ENCODE measurements around the gene ARHGDIA.
A peak's percentile ranks its signal among the peaks of the same experiment; 100 is the strongest.
"Not testable (repeated sequence)": the region's sequence is repeated elsewhere in the genome, so short reads cannot be mapped to it uniquely, and the experiment has no call there.

The ARHGDIA gene

DNA sequence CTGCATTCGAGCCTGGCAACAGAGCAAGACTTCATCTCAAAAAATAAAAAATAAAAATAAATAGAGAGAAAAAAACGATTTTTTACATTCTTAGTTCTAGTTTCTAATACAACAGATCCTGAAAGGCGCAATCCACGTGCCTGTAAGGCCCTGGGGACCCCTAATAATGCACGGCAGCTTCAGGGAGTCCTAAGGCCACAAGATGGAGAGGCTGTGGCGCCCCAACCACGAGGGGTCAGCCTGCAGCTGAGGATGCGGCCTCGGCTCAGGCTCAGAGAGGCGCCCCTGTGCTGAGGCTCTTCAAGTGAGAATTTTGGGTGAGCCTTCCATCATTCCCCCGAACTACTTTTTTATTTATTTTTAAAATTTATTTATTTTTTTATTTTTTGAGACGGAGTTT, 21.7 kb downstream of the ARHGDIA start:
- no peak overlapping the region for H3K27ac ChIP-seq
- no peak overlapping the region for H3K4me3 ChIP-seq

DNA sequence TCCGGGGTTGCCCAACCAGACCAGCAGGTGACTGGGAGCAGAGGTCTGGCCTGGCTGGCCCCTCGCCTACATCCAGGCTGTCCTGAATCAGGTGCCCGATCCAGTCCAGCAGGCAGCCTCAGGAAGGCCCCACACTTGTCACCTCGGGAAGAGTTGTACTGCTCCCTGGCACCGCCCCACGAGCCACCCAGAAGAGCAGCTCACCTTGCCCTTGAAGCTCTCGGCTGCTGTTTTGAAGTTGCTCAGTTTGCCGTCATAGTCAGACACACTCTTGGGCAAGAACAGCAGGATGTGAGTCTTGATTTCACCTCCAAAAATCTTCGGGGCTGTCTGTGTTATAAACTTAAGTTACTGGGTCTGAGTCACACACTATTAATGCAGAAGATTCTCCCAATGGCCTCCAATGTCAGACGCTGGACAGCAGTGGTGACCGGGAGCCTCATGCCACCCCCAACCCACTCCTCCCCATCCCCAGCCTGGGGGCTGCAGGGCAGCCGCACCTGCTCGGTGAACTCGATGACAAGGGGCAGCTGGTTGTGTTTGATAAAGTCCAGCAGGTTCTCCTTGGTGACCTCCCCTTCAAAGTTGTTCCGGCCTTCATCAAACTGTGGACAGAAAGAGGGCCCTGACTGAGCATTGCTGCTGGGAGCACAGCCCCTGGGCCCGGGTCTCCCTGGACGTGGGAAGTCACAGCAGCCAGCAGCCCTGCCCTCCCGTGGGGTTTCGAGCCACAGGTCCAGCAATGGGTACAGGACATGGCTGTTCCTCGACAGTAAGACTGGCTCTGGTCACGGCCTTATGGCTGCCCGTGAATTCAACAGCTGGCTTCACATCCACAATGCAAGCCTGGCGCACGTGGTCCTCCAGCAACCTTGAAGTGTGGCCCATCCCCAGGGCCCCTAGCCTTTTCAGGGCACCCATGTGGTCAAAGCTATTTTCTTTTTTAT, 24.1 kb downstream of the ARHGDIA start:
- Histone ChIP-seq H3K27ac (no peak overlapping the region), H3K4me3 (no peak overlapping the region)

DNA sequence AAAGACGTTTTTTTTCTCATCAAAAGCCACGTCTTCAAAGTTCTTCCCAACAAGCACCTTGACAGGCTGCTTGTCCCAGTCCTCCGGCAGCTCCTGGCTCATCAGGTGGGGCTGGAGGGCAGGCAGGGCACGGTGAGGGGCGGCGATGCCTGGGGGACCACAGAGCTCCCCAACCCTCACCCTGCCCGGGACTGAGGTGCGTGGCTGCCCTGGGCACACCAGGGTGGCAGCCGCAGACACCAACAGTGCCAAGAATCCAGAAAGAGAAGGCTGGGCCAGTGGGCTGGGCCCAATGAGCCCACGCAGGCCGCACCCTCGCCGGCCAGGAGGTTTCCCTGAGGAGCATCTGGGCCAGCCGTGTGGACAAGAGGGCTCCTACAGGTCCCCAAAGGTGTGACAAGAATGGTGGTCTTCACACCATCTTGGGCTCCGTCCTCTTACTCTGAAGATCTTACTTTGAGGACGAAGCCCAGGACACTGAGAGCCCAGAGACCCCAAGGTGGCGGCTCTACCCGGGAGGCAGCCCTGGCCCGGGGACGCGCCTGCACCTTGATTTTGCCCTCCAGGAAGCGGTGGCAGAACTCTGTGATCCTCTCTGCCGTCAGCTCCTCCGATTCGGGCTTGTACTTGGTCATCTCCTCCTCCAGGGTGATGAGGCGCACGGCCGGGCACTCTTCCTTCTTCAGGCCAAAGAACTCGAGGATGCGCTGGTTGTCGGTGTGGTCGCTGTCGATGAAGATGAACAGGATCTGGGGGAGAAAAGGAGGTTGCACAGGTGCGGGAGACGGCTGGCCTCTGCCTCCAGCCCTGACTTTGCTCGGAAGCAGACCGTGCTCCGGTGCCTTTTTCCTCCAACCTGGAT, 25.0 kb downstream of the ARHGDIA start:
- no peak overlapping the region for H3K4me3 ChIP-seq
- no peak overlapping the region for H3K27ac ChIP-seq

DNA sequence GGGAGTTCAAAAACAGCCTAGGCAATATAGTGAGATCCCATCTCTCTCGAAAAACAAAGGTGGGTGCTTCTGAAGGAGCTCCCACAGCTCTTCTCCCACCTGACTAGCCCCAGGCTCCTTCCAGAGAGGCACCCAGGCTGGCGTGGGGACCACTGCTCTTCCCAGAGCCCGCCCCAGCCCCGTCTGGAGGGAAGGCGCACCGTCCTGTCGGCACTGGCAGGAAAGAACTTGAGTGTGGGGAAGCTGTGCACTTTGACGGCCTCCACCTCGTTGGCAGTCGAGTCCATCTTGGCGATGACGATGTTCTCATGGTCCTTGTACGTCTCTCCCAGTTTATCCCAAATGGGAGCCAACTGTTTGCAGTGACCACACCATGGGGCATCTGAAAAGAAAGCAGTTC, 25.8 kb downstream of the ARHGDIA start:
- no peak overlapping the region for H3K4me3 ChIP-seq
- H3K27ac ChIP-seq = peak overlapping the region in 1 of 21 experiments; percentile 5

DNA sequence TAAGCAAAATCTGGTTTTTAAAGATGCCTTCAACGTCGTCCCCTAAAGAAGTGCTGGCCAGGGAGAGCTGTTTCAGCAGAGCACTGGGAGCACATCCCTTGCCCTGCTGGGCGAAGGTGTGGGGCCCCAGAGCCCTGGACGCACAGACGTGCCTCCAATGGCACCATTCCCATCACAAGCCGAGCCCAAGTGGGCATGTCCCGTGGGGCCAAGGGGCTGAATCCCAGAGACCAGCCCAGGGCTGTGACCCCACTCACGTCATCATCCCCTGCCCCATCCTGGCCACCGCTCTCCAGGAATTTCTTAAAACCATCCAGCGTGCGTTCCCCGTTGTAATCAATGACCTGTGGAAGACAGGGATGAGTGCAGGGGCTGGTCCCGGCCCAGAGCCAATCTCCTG, 26.2 kb downstream of the ARHGDIA start:
- Histone ChIP-seq H3K27ac (peak overlapping the region in 1 of 21 experiments; percentile 11), H3K4me3 (no peak overlapping the region)

DNA sequence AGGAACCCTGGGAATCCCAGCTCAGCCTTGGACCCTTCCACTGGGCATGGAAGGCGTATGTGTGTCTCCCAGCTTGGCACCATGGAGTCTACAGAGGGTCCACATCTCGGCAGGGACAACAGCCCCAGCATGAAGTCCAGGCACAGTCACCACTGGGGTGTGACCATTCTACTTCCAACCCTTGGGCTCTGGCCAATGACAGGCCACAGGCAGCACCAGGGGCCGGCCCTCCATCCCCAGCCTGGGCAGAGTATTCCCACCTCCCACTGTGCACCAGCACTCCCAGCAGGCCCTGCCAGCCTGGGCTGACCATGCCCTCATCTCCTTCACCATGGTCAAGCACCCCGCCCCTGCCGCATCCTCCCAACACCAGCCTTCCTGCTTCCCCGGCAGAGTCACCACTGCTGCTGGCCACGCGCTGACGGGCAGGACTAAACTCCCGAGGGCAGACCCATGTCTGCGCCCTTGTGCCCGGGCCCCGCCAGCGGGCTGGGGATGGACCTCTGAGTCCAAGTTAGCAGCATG, 26.7 kb downstream of the ARHGDIA start:
- Histone ChIP-seq H3K27ac (peak overlapping the region in 1 of 21 experiments; percentile 11), H3K4me3 (no peak overlapping the region)

DNA sequence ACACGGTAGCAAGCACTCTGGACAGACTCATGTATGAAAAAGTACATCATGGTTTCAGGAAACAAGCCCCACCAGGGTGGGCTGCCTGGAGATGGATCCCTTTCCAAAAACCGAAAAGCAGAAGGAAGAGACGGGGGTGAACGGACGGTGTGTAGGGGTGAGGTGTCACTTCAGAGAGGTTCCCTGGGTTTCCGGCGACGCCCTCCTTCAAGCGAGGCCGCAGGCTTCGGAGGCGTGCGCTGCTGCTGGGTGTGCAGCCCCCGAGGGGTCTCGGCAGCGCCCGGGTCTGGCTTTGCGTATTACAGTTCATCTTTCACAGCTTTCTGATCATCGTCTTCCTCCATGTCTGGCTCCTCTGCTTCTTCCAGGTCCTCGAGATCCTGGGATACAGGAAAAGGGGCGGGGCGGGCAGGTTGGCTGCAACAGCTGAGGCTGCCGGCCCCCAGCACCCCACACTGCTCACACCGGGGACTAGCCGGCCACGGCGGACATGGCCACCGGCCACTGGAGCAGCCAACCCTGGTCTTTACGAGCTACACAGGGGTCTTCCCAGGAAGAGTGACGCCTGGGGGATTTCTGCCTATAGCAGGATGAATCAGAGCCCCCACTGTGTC, 27.3 kb downstream of the ARHGDIA start:
- peak overlapping the region in 1 of 21 experiments; percentile 82 for H3K27ac ChIP-seq
- H3K4me3 ChIP-seq = no peak overlapping the region

DNA sequence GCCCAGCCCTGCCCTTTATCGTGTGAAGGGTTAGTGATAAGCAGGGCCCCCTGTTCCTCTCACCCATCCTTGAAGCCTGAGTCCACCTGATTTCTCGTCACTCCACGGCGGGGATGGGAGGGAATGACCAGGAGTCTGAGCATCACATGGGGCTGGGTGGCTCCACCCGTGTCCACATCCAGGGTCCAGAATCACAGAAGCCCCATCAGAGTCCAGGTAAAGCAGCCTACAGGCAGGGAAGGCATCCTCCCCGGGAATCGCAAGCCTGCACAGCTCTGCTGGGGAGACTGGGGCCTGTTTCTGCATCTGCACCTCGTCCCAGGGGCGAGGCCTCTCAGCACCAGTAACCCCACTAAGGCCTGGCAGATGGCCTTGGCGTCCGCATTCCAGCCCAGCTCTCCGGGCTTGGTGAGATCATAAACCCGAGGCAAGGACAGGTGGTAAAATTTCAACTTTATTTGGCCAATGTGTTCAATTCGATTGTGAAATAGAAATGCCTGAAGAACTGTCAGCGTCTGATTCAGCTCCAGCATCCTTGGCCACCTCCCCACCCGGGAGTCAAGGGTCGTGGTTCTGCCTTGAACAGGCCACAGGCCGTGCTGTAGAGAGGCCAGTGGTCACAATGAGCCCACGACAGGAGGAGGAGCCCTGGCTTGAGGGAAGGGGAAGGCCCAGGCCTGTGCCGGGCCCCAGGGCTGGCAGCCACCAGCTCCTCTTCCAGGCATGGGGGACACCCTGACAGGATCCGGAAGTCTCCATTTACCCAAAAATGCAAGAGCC, 28.2 kb downstream of the ARHGDIA start:
- H3K4me3 ChIP-seq = no peak overlapping the region
- H3K27ac ChIP-seq = peak overlapping the region in 12 of 21 experiments; percentile 2 to 82 (median 66)

- H3K4me3 ChIP-seq = no peak overlapping the region
- H3K27ac ChIP-seq = peak overlapping the region in 17 of 21 experiments; percentile 16 to 88 (median 77)
These were observed 28.8 kb downstream of the ARHGDIA start for GRCh38 chr17:81842378-81842724.

- Histone ChIP-seq H3K27ac (peak overlapping the region in 20 of 21 experiments; percentile 37 to 88 (median 80)), H3K4me3 (peak overlapping the region in 1 of 7 experiments; percentile 7)
These were observed 29.3 kb downstream of the ARHGDIA start for GRCh38 chr17:81841866-81842265.

GRCh38 chr17:81840826-81841778, 30.0 kb downstream of the ARHGDIA start:
- H3K4me3 ChIP-seq = peak overlapping the region in 1 of 7 experiments; percentile 7
- peak overlapping the region in 20 of 21 experiments; percentile 37 to 88 (median 80) for H3K27ac ChIP-seq

GRCh38 chr17:81840059-81840458, 31.1 kb downstream of the ARHGDIA start:
- not testable (repeated sequence) for H3K4me3 ChIP-seq
- peak overlapping the region in 8 of 21 experiments; percentile 37 to 87 (median 82) for H3K27ac ChIP-seq

DNA sequence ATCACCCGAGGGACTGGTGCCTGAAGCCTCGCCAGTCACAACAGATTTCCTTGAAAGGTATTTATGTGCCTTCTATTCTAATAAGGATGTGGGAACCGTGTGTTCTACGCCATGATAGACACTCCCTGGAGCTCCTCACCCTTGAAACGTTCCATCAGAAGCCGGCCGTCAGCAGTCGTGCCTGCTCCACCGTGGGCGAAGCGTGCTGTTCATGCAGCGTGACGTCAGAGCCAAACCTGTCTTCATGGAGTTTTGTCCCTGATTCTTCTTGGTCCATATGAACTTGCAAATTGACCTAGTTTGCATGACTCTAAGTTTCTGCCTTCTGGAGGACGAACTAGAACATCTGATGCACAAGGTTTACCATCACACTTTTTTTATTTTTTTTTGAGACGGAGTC, 31.8 kb downstream of the ARHGDIA start:
- H3K27ac ChIP-seq = peak overlapping the region in 7 of 21 experiments; percentile 11 to 82 (median 43)
- no peak overlapping the region for H3K4me3 ChIP-seq

DNA sequence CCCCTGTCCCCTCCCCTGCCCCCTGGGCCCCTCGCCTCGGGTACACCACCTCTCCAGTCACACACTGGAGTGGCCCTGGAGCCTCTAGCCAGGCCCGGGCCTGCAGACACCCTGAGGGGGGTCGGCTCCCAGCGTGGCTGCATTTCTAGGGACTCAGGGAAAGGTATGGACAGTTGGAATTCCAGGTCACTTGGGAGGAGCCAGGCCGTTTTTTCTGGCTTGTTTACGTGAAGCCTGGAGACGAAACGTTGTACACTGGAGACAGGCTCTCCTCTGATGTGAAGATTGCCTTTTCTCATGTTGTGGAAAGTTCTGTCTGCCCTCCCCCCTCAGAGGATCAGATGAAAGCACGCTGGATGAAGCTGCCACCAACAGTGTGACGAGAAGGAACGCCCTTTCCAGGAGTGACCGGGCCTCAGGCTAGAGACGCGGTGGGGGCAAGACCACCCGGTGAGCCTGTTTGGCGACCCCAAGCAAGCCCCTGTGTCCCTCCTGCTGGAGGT, 32.3 kb downstream of the ARHGDIA start:
- H3K4me3 ChIP-seq = no peak overlapping the region
- peak overlapping the region in 7 of 21 experiments; percentile 11 to 82 (median 43) for H3K27ac ChIP-seq

DNA sequence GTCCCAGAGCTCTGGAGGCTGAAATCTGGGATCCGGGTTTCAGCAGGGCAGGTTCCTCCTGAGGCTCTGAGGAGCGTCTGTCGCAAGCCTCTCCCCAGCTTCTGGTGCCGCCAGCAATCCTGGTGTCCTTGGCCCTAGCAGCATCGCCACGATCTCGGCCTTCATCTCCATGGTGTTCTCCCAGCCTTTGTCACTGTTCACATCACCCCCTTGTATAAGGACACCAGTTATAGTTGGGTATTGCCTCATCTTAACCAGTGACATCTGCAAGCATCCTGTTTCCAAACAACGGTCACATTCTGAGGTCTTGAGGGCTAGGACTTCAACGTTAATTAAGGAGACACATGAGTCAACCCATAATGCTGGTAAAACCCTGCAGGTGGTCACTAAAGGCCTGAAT, 33.5 kb downstream of the ARHGDIA start:
- Histone ChIP-seq H3K27ac (no peak overlapping the region), H3K4me3 (no peak overlapping the region)

DNA sequence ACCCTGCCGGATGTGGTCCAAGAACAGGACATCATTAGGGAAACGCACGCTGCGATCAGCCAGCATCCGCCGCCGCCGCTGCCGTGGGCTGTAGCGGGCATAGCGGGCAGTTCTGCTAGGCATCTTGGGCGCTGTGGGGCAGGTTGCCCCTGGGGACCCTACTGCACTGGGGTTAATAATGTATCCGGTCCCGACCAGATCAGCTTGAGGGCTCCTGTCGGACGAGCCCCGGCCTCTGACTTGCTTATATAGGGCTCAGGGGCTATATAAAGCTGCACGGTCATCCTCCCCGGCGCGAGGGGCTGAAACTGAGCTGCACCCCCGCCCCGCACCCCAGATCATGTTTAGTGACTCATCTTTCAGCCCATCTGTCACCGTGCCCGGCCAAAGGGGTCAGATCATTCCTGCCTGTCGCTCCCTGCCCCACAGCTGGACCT, 36.3 kb downstream of the ARHGDIA start, which contains the start of gene PPP1R27:
TSS of gene PPP1R27 (minus strand) at position 220 of the 437 bp plus-strand sequence. CDS start at position 123, 97 bp downstream.
- peak within 1 kb of the TSS in 4 of 7 experiments; percentile 73 to 91 (median 80) for H3K4me3 ChIP-seq
- peak within 1 kb of the TSS in 15 of 21 experiments; percentile 73 to 97 (median 93) for H3K27ac ChIP-seq

All from skin epidermis (tissue), 12 donors.